Measurements from ENCODE around the gene FARSA.

DNA sequence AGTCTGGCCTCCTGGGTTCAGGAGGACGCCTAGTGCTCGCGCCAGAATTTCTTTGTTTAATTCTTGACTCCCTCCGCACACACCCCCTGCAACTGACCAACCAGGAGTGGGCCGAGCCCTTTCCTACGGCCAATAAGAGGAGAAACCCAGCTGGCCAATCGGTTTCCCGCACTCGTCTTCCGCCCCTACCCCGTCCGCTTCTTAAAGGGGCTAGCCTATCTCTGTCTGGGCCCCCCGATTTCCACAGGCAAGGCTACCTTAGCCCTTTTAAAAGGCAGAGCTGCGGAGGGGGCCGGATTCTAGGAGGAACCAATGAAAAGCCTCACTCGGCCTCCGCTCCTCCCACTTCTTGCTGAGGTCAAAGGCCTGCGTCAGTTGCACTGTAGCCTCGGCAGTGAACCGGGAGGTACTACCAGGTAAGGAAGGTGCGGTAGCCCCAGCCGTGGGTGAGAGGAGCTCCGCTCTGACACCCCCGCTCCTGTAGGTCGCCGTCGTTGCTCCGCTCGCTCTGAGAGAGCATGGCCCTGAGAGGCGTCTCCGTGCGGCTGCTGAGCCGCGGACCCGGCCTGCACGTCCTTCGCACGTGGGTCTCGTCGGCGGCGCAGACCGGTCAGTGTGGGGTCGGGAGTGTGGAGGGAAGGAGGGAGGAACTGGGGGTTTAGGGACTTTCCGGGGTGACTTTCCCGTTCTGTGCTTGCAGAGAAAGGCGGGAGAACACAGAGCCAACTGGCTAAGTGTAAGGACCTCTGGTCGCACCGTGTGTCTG is 42.5 kb downstream of the FARSA start, which contains the start of gene GCDH:
- TF ChIP-seq, protein P1, sequence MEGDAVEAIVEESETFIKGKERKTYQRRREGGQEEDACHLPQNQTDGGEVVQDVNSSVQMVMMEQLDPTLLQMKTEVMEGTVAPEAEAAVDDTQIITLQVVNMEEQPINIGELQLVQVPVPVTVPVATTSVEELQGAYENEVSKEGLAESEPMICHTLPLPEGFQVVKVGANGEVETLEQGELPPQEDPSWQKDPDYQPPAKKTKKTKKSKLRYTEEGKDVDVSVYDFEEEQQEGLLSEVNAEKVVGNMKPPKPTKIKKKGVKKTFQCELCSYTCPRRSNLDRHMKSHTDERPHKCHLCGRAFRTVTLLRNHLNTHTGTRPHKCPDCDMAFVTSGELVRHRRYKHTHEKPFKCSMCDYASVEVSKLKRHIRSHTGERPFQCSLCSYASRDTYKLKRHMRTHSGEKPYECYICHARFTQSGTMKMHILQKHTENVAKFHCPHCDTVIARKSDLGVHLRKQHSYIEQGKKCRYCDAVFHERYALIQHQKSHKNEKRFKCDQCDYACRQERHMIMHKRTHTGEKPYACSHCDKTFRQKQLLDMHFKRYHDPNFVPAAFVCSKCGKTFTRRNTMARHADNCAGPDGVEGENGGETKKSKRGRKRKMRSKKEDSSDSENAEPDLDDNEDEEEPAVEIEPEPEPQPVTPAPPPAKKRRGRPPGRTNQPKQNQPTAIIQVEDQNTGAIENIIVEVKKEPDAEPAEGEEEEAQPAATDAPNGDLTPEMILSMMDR (IDR thresholded peaks at IDR 0.05) = peak in 2 of 5 experiments; percentile 27 to 57
- peak in 1 of 2 donors; percentile 63 for TF ChIP-seq POLR2A (IDR thresholded peaks at IDR 0.05)
- peak; percentile 94 to 95 for TF ChIP-seq EP300 (IDR thresholded peaks at IDR 0.05)
